GM21390 (cell line): Measurements from ENCODE around the gene TVP23A.
A peak's percentile ranks its signal among the peaks of the same experiment; 100 is the strongest.
"Not testable (repeated sequence)": the region's sequence is repeated elsewhere in the genome, so short reads cannot be mapped to it uniquely, and the experiment has no call there.

Experiments
- ATAC-seq: cut with Tn5 transposase; IDR thresholded peaks from one replicate; pipeline ENCODE4 v1.9.1; 2021; ENCODE audit not compliant: unreplicated experiment

TVP23A gene

GRCh38 chr16:10806698-10807097 lies 11.9 kb downstream of the TVP23A start:
- ATAC-seq = no peak

- ATAC-seq = no peak
These were observed 13.3 kb downstream of the TVP23A start for GRCh38 chr16:10805334-10805733.

DNA sequence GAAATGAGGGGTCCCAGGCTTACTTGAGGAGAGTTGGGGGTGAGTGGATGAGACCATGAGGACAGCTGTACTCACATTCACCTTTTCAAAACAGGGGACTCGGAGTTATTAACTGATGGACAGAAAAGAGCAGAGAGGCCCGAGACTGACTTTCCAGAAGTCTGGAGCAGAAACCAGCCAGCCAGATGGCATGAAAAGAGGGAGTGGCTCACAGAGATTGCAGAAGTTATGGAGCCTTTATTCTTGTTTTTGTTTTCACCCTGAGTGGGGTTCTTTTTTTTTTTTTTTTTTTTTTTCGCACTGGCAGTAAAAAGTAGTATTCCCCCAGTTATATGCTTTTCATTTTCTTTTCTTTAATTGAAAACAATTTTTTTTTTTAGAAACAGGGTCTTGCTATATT lies 18.9 kb downstream of the TVP23A start:
- ATAC-seq = no peak

- ATAC-seq = no peak
These were observed 27.5 kb downstream of the TVP23A start for GRCh38 chr16:10791048-10791447.

DNA sequence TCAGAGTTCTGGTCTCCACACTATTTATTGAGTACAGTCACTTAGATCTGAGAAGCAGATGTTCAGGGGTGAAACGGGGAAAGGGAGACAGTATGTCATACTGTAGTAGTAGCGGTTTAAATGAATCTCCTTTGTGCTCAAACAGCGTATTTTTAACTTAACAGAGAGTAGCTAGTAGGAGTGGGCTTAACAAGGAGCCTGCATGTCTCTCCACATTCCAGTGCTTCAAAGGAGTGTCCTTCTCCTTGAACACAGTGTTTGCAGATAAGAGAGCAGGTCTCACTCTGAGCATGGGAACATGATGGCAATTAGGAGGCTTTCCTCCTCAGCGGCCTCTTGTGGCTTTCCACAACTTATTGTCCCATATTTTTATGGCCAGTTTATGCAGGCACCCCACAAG lies 30.0 kb downstream of the TVP23A start:
- not testable (repeated sequence) for ATAC-seq

- no peak for ATAC-seq
These were observed 31.3 kb downstream of the TVP23A start for GRCh38 chr16:10787304-10787703.

DNA sequence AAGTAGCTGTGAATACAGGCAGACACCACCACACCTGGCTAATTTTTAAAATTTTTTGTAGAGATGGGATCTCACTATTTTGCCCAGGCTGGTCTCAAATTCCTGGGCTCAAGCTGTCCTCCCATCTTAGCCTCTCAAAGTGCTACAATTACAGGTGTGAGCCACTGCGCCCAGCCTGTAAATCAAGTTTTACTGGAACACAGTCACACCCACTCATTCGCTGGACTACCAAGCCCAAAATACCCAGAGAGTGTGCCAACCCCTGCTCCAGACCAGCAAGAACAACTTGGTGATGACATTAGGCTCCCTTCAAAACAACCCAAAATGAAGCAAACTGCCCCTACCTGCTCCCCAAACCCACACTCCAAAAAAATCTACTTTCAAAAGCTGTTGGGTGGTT lies 36.0 kb downstream of the TVP23A start:
- ATAC-seq = no peak

GRCh38 chr16:10780628-10781027 lies 38.0 kb downstream of the TVP23A start:
- no peak for ATAC-seq

GRCh38 chr16:10779908-10780307 lies 38.7 kb downstream of the TVP23A start:
- not testable (repeated sequence) for ATAC-seq

GRCh38 chr16:10777356-10777755 lies 41.2 kb downstream of the TVP23A start:
- ATAC-seq = no peak

GRCh38 chr16:10776923-10777322 lies 41.7 kb downstream of the TVP23A start:
- ATAC-seq = not testable (repeated sequence)

DNA sequence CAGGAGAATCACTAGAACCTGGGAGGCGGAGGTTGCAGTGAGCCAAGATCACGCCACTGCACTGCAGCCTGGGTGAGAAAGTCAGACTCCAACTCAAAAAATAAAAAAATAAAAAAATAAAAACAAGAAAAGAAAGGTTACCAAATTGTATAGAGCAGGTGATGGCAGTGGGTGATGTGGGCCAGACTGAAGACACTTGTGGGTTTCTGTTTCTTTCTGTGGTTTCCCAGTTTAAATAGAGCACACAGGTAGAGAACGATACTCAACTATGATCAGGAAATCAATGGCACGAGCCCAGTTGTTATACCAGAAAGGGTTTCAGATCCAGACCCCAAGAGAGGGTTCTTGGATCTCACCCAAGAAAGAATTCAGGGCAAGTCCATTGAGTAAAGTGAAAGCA lies 42.3 kb downstream of the TVP23A start:
- ATAC-seq = peak; percentile 78

DNA sequence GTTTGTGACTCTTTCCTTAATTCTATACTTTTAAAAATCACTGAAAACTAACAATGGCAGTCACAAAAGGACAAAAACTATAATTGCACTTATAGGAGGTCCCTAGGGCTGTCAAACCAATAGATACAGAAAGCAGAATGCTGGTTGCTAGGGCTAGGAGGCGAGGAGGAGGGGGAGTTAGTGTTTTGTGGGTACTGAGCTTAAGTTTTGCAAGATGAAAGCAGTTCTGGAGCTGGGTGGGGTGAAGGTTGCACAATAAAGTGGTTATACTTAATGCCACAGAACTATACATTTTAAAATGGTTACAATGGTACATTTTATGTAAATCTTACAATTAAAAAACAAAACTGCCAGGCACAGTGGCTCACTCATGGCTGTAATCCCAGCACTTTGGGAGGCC lies 47.7 kb downstream of the TVP23A start:
- ATAC-seq = no peak

DNA sequence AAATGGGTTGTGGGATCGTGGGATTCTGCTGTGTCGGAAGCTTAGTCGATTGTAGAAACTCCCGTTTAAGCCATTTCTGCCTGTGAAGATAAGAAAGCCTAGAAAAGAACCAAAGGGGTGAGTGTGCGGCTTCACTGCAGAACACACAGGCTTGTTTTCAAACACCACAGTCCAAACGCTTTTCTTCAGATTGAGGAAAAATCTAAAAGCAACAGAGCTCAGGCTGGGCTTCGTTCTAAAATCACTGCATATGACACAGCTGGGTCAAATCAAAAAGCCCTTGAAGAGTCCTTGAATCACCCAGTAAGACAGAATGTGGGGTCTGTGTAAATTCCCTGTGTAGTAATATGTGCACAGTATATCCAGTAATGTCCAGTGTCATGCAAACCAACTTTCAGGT lies 49.2 kb downstream of the TVP23A start:
- ATAC-seq = no peak

DNA sequence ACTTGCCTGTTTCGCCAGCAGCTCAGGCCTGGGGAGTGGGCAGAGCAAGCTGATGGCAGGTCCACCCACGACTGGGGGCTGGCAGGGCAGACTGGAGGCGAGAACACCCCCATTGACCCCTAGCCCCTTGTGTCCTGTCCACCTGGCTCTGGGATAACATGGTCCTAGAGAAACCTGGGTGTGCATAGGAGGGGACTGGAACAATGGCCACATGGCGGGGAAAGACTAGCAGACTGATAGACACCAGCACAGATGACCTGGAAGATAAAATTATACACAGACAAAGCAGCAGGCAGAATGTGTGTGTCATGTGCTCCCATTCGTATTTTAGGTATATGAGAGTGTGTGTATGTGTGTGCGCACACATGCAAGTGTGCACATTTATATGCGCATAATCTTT lies 51.5 kb downstream of the TVP23A start:
- ATAC-seq = no peak

DNA sequence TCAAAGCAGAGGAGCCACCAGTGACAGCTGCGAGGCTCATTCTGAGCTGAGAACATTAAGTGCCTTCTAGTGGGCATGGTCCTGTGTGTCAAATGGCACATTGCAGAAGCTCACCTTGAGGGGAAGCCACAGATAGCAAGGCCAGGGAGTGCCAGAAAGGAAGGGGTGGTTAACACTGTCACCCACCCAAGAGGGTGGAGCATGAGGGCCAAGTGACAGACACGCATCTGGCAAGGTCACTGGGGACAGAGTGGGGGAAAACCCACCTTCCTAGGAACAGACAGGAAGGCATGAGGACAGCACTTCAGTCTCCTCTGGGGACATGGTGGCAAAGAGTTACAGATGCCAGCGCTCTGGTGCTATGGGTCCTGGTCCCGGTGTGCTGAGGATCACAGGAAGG lies 52.8 kb downstream of the TVP23A start:
- peak; percentile 71 for ATAC-seq

DNA sequence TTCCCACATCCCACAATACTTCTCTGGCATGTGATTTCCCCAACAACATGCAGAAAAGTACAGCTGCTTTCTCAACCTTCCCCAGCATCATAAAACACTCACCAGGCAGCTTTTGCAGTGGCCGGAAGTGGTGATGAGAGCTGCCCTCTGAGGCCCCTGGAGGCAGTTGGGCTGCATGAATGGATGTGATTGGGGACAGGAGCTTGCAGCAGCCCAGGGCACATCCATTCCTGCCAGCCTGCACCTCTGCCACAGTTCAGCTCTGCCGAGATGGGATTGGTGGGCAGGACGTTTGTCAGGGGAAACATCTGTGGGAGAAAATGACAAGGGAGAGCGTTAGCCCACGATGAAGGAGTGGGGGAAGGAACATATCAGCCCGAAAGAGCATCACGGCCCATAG lies 55.1 kb downstream of the TVP23A start:
- no peak for ATAC-seq

DNA sequence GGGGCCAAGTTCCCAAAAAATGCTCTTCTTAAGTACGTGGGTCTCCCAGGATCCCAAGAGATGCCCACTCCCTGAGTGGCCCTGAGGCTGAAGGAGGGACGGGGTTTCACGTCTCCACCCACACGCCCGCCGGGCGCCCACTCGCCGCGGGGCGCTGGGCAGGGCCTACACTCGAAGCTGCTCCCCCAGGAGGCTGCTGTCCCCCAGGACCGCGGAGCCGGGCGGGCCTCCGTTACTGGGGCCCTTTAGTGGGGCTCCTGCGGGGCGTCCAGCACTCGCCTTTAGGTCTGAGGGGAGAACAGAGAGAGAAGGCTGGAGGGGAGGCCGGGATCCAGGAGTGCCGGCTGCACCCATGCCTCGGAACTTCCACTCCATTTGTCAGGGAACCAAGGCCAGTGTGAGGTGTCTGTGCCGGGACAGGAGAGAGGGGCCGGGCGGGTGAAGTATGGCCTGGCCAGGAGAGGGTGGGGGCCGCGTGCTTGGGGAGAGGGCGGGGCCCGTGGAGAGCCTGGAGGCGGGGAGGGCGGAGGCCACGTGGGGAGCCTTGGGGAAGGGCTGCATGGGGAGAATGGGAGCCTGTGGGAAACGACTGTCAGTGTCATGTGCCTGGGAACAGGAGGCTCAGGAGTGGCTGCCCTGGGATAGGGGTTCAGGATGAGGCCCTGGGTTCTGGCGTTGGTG lies 56.1 kb downstream of the TVP23A start:
- no peak for ATAC-seq

- ATAC-seq = no peak
These were observed 57.2 kb downstream of the TVP23A start for GRCh38 chr16:10761373-10761772.

DNA sequence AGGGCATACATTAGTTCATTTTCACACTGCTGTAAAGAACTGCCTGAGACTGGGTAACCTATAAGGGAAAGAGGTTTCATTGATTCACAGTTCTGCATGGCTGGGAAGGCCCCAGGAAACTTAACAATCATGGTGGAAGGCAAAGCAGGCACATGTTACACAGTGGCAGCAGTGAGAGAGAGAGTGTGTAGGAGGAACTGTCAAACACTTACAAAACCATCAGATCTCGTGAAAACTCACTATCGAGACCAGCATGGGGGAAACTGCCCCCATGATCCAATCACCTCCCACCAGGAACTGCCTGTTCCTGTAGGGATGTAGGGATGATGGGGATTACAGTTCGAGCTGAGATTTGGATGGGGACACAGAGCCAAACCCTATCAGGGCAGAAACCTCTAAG lies 57.7 kb downstream of the TVP23A start:
- ATAC-seq = no peak

GRCh38 chr16:10756574-10756973 lies 62.0 kb downstream of the TVP23A start:
- no peak for ATAC-seq

DNA sequence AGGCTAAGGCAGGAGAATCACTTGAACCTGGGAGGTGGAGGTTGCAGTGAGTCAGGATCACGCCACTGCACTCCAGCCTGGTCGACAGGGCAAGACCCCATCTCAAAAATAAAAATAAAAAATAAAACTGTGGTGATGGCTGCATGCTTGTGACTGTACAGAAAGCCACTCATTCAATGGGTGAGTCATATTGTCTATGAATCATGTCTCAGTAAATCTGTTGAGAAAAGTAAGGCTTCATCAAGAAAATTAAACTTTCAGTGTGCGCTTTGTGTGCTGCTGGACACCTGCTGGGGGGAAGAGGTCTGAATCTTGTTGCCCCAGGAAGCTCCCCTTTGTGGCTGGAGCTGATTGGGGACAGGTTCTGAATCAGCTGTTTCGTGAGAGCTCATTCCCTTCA lies 63.7 kb downstream of the TVP23A start:
- no peak for ATAC-seq

DNA sequence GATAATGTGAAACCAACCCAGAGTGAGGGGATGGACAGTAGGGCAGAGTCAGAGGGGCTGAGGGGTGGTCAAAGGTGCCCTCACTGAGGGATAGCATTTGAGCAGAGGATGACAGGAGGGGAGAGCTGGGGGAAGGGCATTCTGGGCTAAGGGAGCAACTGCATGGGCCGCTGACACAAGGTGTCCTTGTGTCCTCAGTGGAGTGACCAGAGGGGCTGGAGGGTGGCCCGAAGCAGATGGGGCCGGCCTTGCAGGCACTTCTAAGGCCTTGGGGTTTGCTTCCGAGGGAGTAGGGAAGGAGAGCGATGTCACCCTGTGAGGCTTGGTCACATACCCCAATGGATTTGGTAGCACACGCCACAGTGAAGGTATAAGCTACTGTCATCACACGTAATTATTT lies 64.9 kb downstream of the TVP23A start:
- ATAC-seq = no peak
